GM08714 (cell line): ENCODE data around the gene NDUFAF3.
A peak's percentile ranks its signal among the peaks of the same experiment; 100 is the strongest.

ENCODE experiments used
- H3K4me3 ChIP-seq: fragments of 200-500 bp; sonication (Bioruptor generic); 2 replicates; pipeline ENCODE4 v1.5.1; 2014; ENCODE audit warnings: mild to moderate bottlenecking, low read length, inconsistent platforms
- ZNF274 ChIP-seq: IDR thresholded peaks from 2 replicates; pipeline ENCODE4 v1.6.1; 2012; ENCODE audit warnings: mild to moderate bottlenecking, low read depth, low read length

NDUFAF3 gene

GRCh38 chr3:49021813-49022687, at the start of gene NDUFAF3:
Gene NDUFAF3, plus strand, starts transcription at chr3:49022121. Its CDS starts 24 bp downstream, at chr3:49022145.
- H3K4me3 ChIP-seq: peak within 1 kb of the TSS; percentile 77
- TF ChIP-seq ZNF274: no peak

- no peak for TF ChIP-seq ZNF274
- no peak overlapping the region for H3K4me3 ChIP-seq
Observed at GRCh38 chr3:48974076-48974864, 47.7 kb upstream of the NDUFAF3 start.

- no peak overlapping the region for H3K4me3 ChIP-seq
- TF ChIP-seq ZNF274: no peak
Observed at GRCh38 chr3:48979451-48979850, 42.5 kb upstream of the NDUFAF3 start.

- no peak overlapping the region for H3K4me3 ChIP-seq
- no peak for TF ChIP-seq ZNF274
Observed at GRCh38 chr3:48980295-48980694, 41.6 kb upstream of the NDUFAF3 start.

GRCh38 chr3:48982016-48982415, 39.9 kb upstream of the NDUFAF3 start:
- TF ChIP-seq ZNF274: no peak
- H3K4me3 ChIP-seq: no peak overlapping the region

GRCh38 chr3:48982686-48983085, 39.2 kb upstream of the NDUFAF3 start:
- TF ChIP-seq ZNF274: no peak
- H3K4me3 ChIP-seq: no peak overlapping the region

GRCh38 chr3:48983096-48983495, 38.8 kb upstream of the NDUFAF3 start:
- TF ChIP-seq ZNF274: no peak
- no peak overlapping the region for H3K4me3 ChIP-seq

GRCh38 chr3:48984663-48985062, 37.3 kb upstream of the NDUFAF3 start:
- no peak for TF ChIP-seq ZNF274
- no peak overlapping the region for H3K4me3 ChIP-seq

- no peak for TF ChIP-seq ZNF274
- H3K4me3 ChIP-seq: no peak overlapping the region
Observed at GRCh38 chr3:48985831-48986376, 36.0 kb upstream of the NDUFAF3 start.

GRCh38 chr3:48989126-48989795, 32.7 kb upstream of the NDUFAF3 start:
- peak overlapping the region; percentile 71; the same call in 1 of the 2 replicates for H3K4me3 ChIP-seq

GRCh38 chr3:48989796-48990635, 31.9 kb upstream of the NDUFAF3 start, which contains the start of gene P4HTM:
Gene P4HTM, plus strand, starts transcription at chr3:48990241. Its CDS starts 16 bp downstream, at chr3:48990257.
- peak within 1 kb of the TSS; percentile 71 for H3K4me3 ChIP-seq
- no peak for TF ChIP-seq ZNF274

More at GRCh38 chr3:48989126-48989795, 32.7 kb upstream of the NDUFAF3 start:
- TF ChIP-seq ZNF274: no peak

- peak overlapping the region; percentile 71 for H3K4me3 ChIP-seq
- no peak for TF ChIP-seq ZNF274
Observed at GRCh38 chr3:48990636-48991469, 31.1 kb upstream of the NDUFAF3 start.
